Measurements from ENCODE around the gene STPG3. TPM values are rescaled to one million over a fixed set of nuclear protein-coding genes. Genes with fewer than 3 reads are reported as not detected.

The STPG3 gene
- total RNA-seq, 1 donor from 2014 or later, result not detected

DNA sequence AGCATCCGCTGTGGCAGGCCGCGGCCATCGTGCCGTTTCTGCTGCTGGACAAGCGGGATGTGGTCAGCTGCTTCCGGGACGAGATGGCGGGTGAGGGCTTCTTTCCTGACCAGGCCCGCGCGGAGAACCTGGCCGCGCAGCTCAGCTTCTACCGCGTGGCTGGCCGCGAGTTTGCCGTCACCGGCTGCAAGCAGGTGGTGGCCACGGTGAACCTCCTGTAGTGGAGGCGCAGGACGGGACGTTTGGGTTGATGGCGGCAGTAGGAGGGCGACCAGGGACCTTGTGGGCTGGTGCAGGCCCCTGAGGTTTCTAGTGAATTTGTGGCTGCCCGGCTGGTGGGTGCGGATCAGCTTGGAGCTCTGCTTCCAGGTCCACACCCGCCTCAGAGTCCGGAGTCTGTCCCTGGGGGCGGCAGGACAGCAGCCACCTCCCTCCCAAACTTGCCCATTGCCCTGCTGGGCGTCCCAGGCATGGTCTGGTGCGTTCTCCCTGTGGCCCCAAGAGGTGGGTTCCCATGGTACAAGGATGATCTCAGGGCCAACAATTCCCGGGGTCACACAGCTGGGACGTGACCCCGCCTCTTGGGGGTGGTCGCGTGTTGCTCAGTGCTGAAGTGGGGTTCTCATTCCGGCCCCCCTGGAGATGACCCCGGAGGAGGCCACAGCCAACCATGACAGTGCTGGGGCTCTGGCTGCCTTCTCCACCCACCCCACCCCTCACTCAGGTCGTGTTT is 28.8 kb downstream of the STPG3 start:
- Mint-ChIP-seq H3K9me3 (ENCODE audit: unreplicated experiment) (no peaks in the 10 kb centered on the region), H3K27me3 (ENCODE audit: unreplicated experiment) (peaks cover 15% of the 10 kb centered on the region), H3K27ac (ENCODE audit: unreplicated experiment) (no peak overlapping the region), H3K4me1 (ENCODE audit: unreplicated experiment) (peaks cover 17% of the 10 kb centered on the region), H3K4me3 (ENCODE audit: unreplicated experiment) (no peak overlapping the region), H3K36me3 (ENCODE audit: low read depth, unreplicated experiment) (peaks cover 9% of the 10 kb centered on the region)
- TF ChIP-seq, protein P1, sequence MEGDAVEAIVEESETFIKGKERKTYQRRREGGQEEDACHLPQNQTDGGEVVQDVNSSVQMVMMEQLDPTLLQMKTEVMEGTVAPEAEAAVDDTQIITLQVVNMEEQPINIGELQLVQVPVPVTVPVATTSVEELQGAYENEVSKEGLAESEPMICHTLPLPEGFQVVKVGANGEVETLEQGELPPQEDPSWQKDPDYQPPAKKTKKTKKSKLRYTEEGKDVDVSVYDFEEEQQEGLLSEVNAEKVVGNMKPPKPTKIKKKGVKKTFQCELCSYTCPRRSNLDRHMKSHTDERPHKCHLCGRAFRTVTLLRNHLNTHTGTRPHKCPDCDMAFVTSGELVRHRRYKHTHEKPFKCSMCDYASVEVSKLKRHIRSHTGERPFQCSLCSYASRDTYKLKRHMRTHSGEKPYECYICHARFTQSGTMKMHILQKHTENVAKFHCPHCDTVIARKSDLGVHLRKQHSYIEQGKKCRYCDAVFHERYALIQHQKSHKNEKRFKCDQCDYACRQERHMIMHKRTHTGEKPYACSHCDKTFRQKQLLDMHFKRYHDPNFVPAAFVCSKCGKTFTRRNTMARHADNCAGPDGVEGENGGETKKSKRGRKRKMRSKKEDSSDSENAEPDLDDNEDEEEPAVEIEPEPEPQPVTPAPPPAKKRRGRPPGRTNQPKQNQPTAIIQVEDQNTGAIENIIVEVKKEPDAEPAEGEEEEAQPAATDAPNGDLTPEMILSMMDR (IDR thresholded peaks at IDR 0.05; ENCODE audit: unreplicated experiment), result no peak
- DNase-seq (ENCODE audit: low spot score), result no peak

DNA sequence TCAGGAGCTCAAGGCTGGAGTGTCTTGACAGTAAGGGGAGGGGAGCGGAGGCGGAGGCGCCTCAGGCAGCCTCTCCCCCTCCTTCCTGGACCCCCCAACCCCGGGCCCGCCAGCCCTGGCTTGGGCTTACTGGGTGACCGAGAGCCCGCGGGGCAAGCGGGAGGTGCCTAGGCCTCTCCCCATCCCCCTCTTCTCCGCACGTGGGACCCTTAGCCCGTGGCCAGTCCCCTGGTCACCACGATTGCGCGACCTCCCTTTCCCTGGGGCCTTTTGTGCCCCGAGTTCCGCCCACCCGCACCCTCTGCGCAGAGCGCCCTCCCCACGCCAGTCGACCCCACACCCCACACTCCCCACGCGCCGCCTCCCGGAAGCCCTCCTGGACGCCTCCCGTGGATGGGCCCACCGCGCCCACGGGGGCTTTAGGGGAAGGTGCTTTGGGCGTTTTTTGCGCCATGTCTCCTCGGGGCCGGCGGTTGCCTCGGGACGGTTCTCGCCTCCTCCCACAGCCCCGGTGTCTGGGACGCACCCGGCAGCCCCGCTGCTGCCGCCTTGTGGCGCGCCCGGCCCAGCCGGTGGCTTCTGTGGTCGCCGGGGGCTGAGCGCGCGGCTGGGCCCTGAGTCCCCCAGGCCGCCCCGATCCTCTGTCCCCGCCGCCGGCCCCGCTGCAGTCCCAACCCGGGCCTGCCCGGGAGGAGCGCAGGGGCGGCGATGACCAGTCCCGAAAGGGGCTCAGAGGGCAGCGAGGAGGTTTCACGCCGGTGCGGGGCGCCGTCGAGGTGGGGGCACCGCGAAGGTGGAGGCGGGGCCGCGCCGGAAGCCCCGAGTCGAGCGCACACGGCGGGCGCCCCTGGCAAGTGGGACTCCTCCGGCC is 29.6 kb downstream of the STPG3 start:
- Mint-ChIP-seq H3K4me3 (ENCODE audit: unreplicated experiment) (no peak overlapping the region), H3K36me3 (ENCODE audit: low read depth, unreplicated experiment) (peaks cover 9% of the 10 kb centered on the region), H3K27me3 (ENCODE audit: unreplicated experiment) (peaks cover 12% of the 10 kb centered on the region), H3K9me3 (ENCODE audit: unreplicated experiment) (no peaks in the 10 kb centered on the region), H3K27ac (ENCODE audit: unreplicated experiment) (no peak overlapping the region), H3K4me1 (ENCODE audit: unreplicated experiment) (peaks cover 10% of the 10 kb centered on the region)
- TF ChIP-seq, protein P1 (IDR thresholded peaks at IDR 0.05; ENCODE audit: unreplicated experiment), result peak; percentile 51
- peak; percentile 71 for DNase-seq (ENCODE audit: low spot score)

DNA sequence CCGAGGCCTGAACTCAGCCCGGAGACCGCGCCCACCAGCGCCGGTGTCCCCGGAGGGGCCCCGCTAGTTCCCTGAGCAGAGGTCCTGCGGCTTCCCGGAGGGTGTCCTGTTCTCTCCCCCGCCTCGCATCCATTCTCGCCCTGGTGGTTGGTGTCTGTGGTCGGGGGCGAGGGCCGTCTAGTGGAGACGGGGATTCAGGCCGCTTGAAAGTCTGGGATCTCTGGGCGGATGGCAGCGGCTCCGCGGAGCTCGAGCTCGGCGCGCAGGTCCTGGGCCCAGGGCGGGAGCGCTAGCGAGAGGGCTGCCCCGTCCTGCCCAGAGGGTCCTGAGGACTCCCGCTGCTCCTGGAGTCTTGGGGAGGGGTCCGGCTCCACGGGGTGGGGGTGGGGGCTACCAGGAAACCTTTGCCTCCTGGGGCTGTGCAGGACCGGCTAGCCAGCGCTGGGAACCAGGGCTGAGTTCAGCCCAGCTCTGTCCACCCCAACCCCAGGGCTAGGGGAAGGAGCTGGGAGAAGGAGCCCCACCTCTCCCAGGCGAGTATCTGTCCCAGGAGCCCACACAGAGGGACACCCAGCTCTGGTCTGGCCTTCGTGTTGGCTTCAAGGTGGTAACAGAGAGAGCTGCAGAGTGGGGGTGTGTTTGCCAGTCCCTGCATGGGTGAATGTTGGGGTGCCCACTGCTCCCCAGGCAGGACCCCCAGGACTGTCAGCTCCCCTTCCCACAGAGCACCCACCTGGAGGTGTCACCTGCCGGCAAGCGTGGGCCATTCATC is 30.4 kb downstream of the STPG3 start:
- peak; percentile 35 for DNase-seq (ENCODE audit: low spot score)
- peaks cover 9% of the 10 kb centered on the region for H3K36me3 Mint-ChIP-seq (ENCODE audit: low read depth, unreplicated experiment)
- H3K27ac Mint-ChIP-seq (ENCODE audit: unreplicated experiment), result no peak overlapping the region
- TF ChIP-seq, protein P1 (IDR thresholded peaks at IDR 0.05; ENCODE audit: unreplicated experiment), result no peak
- H3K4me1 Mint-ChIP-seq (ENCODE audit: unreplicated experiment), result peaks cover 7% of the 10 kb centered on the region
- peaks cover 11% of the 10 kb centered on the region for H3K27me3 Mint-ChIP-seq (ENCODE audit: unreplicated experiment)
- no peaks in the 10 kb centered on the region for H3K9me3 Mint-ChIP-seq (ENCODE audit: unreplicated experiment)
- peak overlapping the region; percentile 51 for H3K4me3 Mint-ChIP-seq (ENCODE audit: unreplicated experiment)

DNA sequence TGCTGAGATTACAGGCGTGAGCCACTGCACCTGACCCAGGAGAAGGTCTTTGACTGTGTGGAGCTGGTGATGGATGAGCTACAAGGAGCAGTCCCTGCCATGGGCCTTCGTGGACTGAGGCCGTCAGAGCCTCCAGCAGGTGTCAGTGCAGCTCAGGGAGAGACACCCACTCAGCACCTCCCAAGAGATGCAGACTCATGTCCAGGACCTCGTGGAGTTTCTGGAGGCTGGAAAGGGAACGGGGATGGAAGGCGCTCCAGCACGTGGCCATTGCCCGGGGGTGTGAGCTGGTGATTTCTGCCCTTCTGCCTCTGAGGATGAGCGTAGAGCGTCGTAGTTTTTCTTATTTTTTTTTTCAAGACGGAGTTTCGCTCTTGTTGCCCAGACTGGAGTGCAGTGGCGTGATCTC is 35.9 kb downstream of the STPG3 start:
- Mint-ChIP-seq H3K36me3 (ENCODE audit: low read depth, unreplicated experiment) (peaks cover 13% of the 10 kb centered on the region), H3K27ac (ENCODE audit: unreplicated experiment) (no peak overlapping the region), H3K4me3 (ENCODE audit: unreplicated experiment) (peak overlapping the region; percentile 40), H3K9me3 (ENCODE audit: unreplicated experiment) (no peaks in the 10 kb centered on the region), H3K27me3 (ENCODE audit: unreplicated experiment) (peaks cover 8% of the 10 kb centered on the region), H3K4me1 (ENCODE audit: unreplicated experiment) (no peaks in the 10 kb centered on the region)
- TF ChIP-seq, protein P1 (IDR thresholded peaks at IDR 0.05; ENCODE audit: unreplicated experiment), result no peak
- DNase-seq (ENCODE audit: low spot score), result peak; percentile 67

Measured in endothelial cell (in vitro differentiated cells).